A549 (cell line): ENCODE results near the gene PRKD2. TPM values are rescaled to one million over a fixed set of nuclear protein-coding genes. Genes with fewer than 3 reads are reported as not detected.

ENCODE experiments used
- ATAC-seq, 2 experiments: fragments of 200-7000 bp in 1 of 2; fragments of >200 bp in 1 of 2; cut with Nextera tagmentation in 1 of 2; cut with Tn5 transposase in 1 of 2; 3 replicates each; pipeline versions ENCODE4 v1.8.0 to v1.9.1; 2018 to 2020; ENCODE audit warnings: mild to moderate bottlenecking in 1 of 2, moderate library complexity in 1 of 2
- CTCF ChIA-PET: fragments of 300-600 bp; sonication (Branson Sonifier 250); formaldehyde crosslinking; extraction: SDS; loops from one replicate; lab custom pipeline; 2021; ENCODE audit warnings: antibody characterized with exemption, inconsistent platforms; lab: Yijun Ruan, JAX
- POLR2A ChIA-PET: fragments of 350-600 bp; formaldehyde crosslinking; extraction: SDS; loops from one replicate; lab custom pipeline; 2021; ENCODE audit warnings: antibody characterized with exemption, inconsistent platforms; lab: Yijun Ruan, JAX
- DNase-seq, 2 experiments: peaks; one replicate each; pipeline versions ENCODE4 v3.0.0 to v3.0.0-alpha.2; 2011 to 2016; ENCODE audit warnings: low read depth in 1 of 2, low spot score in 1 of 2
- FAIRE-seq: peaks from 2 replicates; lab custom pipeline; 2011; peaks lifted over from hg19 to GRCh38; lab: Jason Lieb, UNC
- H3K27ac ChIP-seq, 2 experiments: fragments of >200 bp; sonication (Bioruptor Twin); formaldehyde crosslinking; 3 replicates each; pipeline ENCODE4 v1.5.1; 2016 to 2017
- H3K4me1 ChIP-seq: fragments of >200 bp; sonication (Bioruptor Twin); formaldehyde crosslinking; 3 replicates; pipeline ENCODE4 v1.6.1; 2016
- H3K4me2 ChIP-seq: fragments of >200 bp; sonication (Bioruptor Twin); formaldehyde crosslinking; 3 replicates; pipeline ENCODE4 v1.6.1; 2016
- H3K4me3 ChIP-seq: fragments of >200 bp; sonication (Bioruptor Twin); formaldehyde crosslinking; 3 replicates; pipeline ENCODE4 v1.5.1; 2016
- H3K9me3 ChIP-seq: fragments of >200 bp; sonication (Bioruptor Twin); formaldehyde crosslinking; 3 replicates; pipeline ENCODE4 v1.6.1; 2016
- BCL3 ChIP-seq: fragments of >200 bp; sonication (Bioruptor Twin); formaldehyde crosslinking; IDR thresholded peaks from 3 replicates; pipeline ENCODE4 v1.6.1; 2016
- CBX2 ChIP-seq: fragments of 200-600 bp; sonication (generic); IDR thresholded peaks from 2 replicates; pipeline ENCODE4 v1.6.1; 2016; ENCODE audit warnings: low read depth, mild to moderate bottlenecking, borderline replicate concordance
- CBX8 ChIP-seq: fragments of 200-600 bp; sonication (generic); IDR thresholded peaks from 2 replicates; pipeline ENCODE4 v1.6.1; 2016
- CEBPB ChIP-seq, 2 experiments: fragments of >200 bp in 1 of 2; sonication (Bioruptor Twin) in 1 of 2; formaldehyde crosslinking in 1 of 2; IDR thresholded peaks; 2 replicates each; pipeline ENCODE4 v1.6.1; 2012 to 2016
- ELK1 ChIP-seq: fragments of 150-350 bp; IDR thresholded peaks from 2 replicates; pipeline ENCODE4 v1.6.1; 2014; ENCODE audit warnings: low read depth, mild to moderate bottlenecking, low read length
- ESRRA ChIP-seq: fragments of 150-350 bp; IDR thresholded peaks from 2 replicates; pipeline ENCODE4 v1.6.1; 2014; ENCODE audit warnings: mild to moderate bottlenecking, low read length, borderline replicate concordance
- FOSL2 ChIP-seq, 2 experiments: fragments of 450-650 bp in 1 of 2; fragments of >200 bp in 1 of 2; sonication (Bioruptor Twin) in 1 of 2; formaldehyde crosslinking; IDR thresholded peaks; 2 replicates each; pipeline versions ENCODE4 v1.5.0 to v1.6.1; 2016 to 2020; ENCODE audit warnings: mild to moderate bottlenecking in 1 of 2, moderate library complexity in 1 of 2
- HEYL ChIP-seq: fragments of 250-450 bp; sonication (Bioruptor Pico); IDR thresholded peaks from 2 replicates; pipeline ENCODE4 v1.8.0; 2021; ENCODE audit warnings: mild to moderate bottlenecking, moderate library complexity
- HOXA7 ChIP-seq: fragments of 250-450 bp; sonication (Bioruptor Pico); IDR thresholded peaks from 2 replicates; pipeline ENCODE4 v1.5.0; 2020; ENCODE audit warnings: mild to moderate bottlenecking, moderate library complexity
- JUN ChIP-seq, 2 experiments: fragments of >200 bp; sonication (Bioruptor Twin); formaldehyde crosslinking; IDR thresholded peaks; 2 replicates in 1 of 2; 3 replicates in 1 of 2; pipeline ENCODE4 v1.6.1; 2016 to 2017
- JUNB ChIP-seq: fragments of >200 bp; sonication (Bioruptor Twin); formaldehyde crosslinking; IDR thresholded peaks from 2 replicates; pipeline ENCODE4 v1.6.1; 2016
- KDM1A ChIP-seq: fragments of 200-600 bp; sonication (generic); IDR thresholded peaks from 2 replicates; pipeline ENCODE4 v1.6.1; 2016; ENCODE audit warnings: low read depth, mild to moderate bottlenecking
- KDM5A ChIP-seq: fragments of 200-600 bp; sonication (generic); IDR thresholded peaks from 2 replicates; pipeline ENCODE4 v1.6.1; 2016; ENCODE audit warnings: antibody characterized with exemption, mild to moderate bottlenecking
- MAZ ChIP-seq: fragments of 150-350 bp; IDR thresholded peaks from 2 replicates; pipeline ENCODE4 v1.6.1; 2014; ENCODE audit warnings: antibody characterized with exemption, low read depth, low read length, borderline replicate concordance
- NPAS2 ChIP-seq: fragments of 250-450 bp; sonication (Bioruptor Pico); IDR thresholded peaks from 2 replicates; pipeline ENCODE4 v1.8.0; 2022; ENCODE audit warnings: mild to moderate bottlenecking, moderate library complexity, borderline replicate concordance
- PHF8 ChIP-seq: fragments of 200-600 bp; sonication (generic); IDR thresholded peaks from 2 replicates; pipeline ENCODE4 v1.6.1; 2016; ENCODE audit warnings: low read depth, mild to moderate bottlenecking, antibody characterized with exemption, moderate library complexity, borderline replicate concordance
- POLR2A ChIP-seq: IDR thresholded peaks from 2 replicates; pipeline ENCODE4 v1.6.1; 2012; ENCODE audit warnings: mild to moderate bottlenecking, low read length
- RAD21 ChIP-seq, 2 experiments: fragments of >200 bp in 1 of 2; sonication (Bioruptor Twin) in 1 of 2; formaldehyde crosslinking in 1 of 2; IDR thresholded peaks in 1 of 2; conservative IDR thresholded peaks in 1 of 2; 2 replicates in 1 of 2; 3 replicates in 1 of 2; pipeline ENCODE4 v1.6.1; 2012 to 2018; ENCODE audit warnings: inconsistent platforms in 1 of 2
- RCOR1 ChIP-seq: fragments of 150-350 bp; IDR thresholded peaks from 2 replicates; pipeline ENCODE4 v1.6.1; 2014; ENCODE audit warnings: antibody characterized with exemption, low read length, low read depth
- RNF2 ChIP-seq: fragments of 200-600 bp; sonication (generic); IDR thresholded peaks from 2 replicates; pipeline ENCODE4 v1.6.1; 2016; ENCODE audit warnings: low read depth, mild to moderate bottlenecking, antibody characterized with exemption, moderate library complexity, borderline replicate concordance
- TP53 ChIP-seq: fragments of 250-450 bp; sonication (Bioruptor Pico); IDR thresholded peaks from 2 replicates; pipeline ENCODE4 v1.5.0; 2021; ENCODE audit warnings: mild to moderate bottlenecking, moderate library complexity
- ZSCAN20 ChIP-seq: fragments of 250-450 bp; sonication (Bioruptor Pico); IDR thresholded peaks from 2 replicates; pipeline ENCODE4 v1.8.0; 2022; ENCODE audit warnings: mild to moderate bottlenecking, moderate library complexity
- WGBS: methylation state at CpG from one replicate; pipeline ENCODE4 v1.1.6; 2017; ENCODE audit errors: missing lambda C conversion rate; 5-methylcytosine and 5-hydroxymethylcytosine counted together
- polyA plus RNA-seq, 4 experiments: library from polyadenylated mRNA; depleted of rRNA in 3 of 4; stranded (reverse); fragments of >200 nt; fragmentation: RNase III in 1 of 4; extraction: RNeasy Plus Mini Kit Qiagen cat#74134 plus additional on column Dnase treatment in 1 of 4; gene quantifications; 2 replicates in 3 of 4; 3 replicates in 1 of 4; pipeline ENCODE4 v1.2.3, GENCODE V29; 2011 to 2017

Gene PRKD2
- polyA plus RNA-seq, 2 of the 4 experiments (the other 2 are of a cell fraction), result 8.3 to 24.6 TPM

- CTCF ChIA-PET, result interaction anchor here (0.6 to 28.2 kb wide), 7 partner anchors 8 to 270 kb away, joined by 3 to 1222 read pairs (median 12); partner anchors contain the start of gene AP2S1
- H3K4me2 ChIP-seq, result peak within 1 kb of the TSS; percentile 95
- DNase-seq, result peak in 1 of 2 experiments; percentile 94
- no peak for FAIRE-seq
- WGBS, result 12% methylated on average over 6 of the region's 74 CpGs
- peak within 1 kb of the TSS; percentile 98 for H3K4me3 ChIP-seq
- TF ChIP-seq RNF2 (no peak), KDM1A (0 out of 2 replicates have a peak, but pooled peaks have one; percentile 10), JUNB (no peak), RAD21 (conservative IDR thresholded peaks at IDR 0.05 in 1 of 2, IDR thresholded peaks at IDR 0.05 in 1 of 2) (no peak), CBX8 (no peak), KDM5A (no peak), POLR2A (peak; percentile 51), MAZ (peak; percentile 94; the same call in 1 of the 2 replicates), FOSL2 (IDR thresholded peaks at IDR 0.05) (no peak), FOSL2 (CRISPR knock-in tag; IDR thresholded peaks at IDR 0.05) (no peak), RCOR1 (peak; percentile 11; the same call in 1 of the 2 replicates), ESRRA (no peak), JUN (IDR thresholded peaks at IDR 0.05) (peak; percentile 73 to 85; a peak in 3 of 5 replicates), HEYL (CRISPR knock-in tag) (no peak), BCL3 (peak; percentile 89; the same call in 1 of the 3 replicates), TP53 (CRISPR knock-in tag) (no peak)
- TF ChIP-seq, all 56 proteins: peak for 6
- peak; percentile 37 to 63 for ATAC-seq
- POLR2A ChIA-PET, result no interaction called here
- Histone ChIP-seq H3K9me3 (no peaks in the 10 kb centered on the region), H3K4me1 (peaks cover 17% of the 10 kb centered on the region), H3K27ac (peak within 1 kb of the TSS; percentile 99 to 100)
These were observed 29.6 kb upstream of the PRKD2 start, which contains the start of gene STRN4 for GRCh38 chr19:46746281-46747057. STRN4 (minus strand) TSS chr19:46746450; CDS start chr19:46746430, 20 bp downstream.

- H3K4me2 ChIP-seq, result peak within 1 kb of the TSS; percentile 95
- POLR2A ChIA-PET, result interaction anchor here (0.6 kb wide), 1 partner anchor 25 kb away, joined by 3 read pairs; no protein-coding TSS in a partner anchor
- FAIRE-seq, result no peak
- 1% methylated on average over 19 of the region's 68 CpGs for WGBS
- no peaks in the 10 kb centered on the region for H3K9me3 ChIP-seq
- CTCF ChIA-PET, result interaction anchor here (0.6 to 12.9 kb wide), 8 partner anchors 9 to 246 kb away, joined by 3 to 205 read pairs (median 8); no protein-coding TSS in a partner anchor
- DNase-seq, result peak in 1 of 2 experiments; percentile 54
- H3K4me1 ChIP-seq, result peaks cover 17% of the 10 kb centered on the region
- TF ChIP-seq ELK1 (no peak), ZSCAN20 (CRISPR knock-in tag) (no peak), NPAS2 (CRISPR knock-in tag) (no peak), PHF8 (peak; percentile 76; the same call in 1 of the 2 replicates), HOXA7 (CRISPR knock-in tag) (no peak), CEBPB (IDR thresholded peaks at IDR 0.05) (no peak), CBX2 (no peak), KDM5A (no peak)
- TF ChIP-seq, all 56 proteins: peak for 1
- peak within 1 kb of the TSS; percentile 98 for H3K4me3 ChIP-seq
- ATAC-seq, result peak; percentile 57 to 68
- H3K27ac ChIP-seq, result peak within 1 kb of the TSS; percentile 99 to 100
These were observed 28.8 kb upstream of the PRKD2 start, which contains the start of gene FKRP for GRCh38 chr19:46745521-46746280. FKRP (plus strand) TSS chr19:46746057; CDS start chr19:46755451, 9,394 bp downstream.
